HG02884 (cell line): Measurements from ENCODE around the gene CDC42SE2.
"Not testable (repeated sequence)": the region's sequence is repeated elsewhere in the genome, so short reads cannot be mapped to it uniquely, and the experiment has no call there.

Experiments
- ATAC-seq: cut with Tn5 transposase; IDR thresholded peaks from one replicate; pipeline ENCODE4 v1.9.1; 2021; ENCODE audit warnings: mild to moderate bottlenecking, moderate library complexity; ENCODE audit not compliant: unreplicated experiment

CDC42SE2 gene

DNA sequence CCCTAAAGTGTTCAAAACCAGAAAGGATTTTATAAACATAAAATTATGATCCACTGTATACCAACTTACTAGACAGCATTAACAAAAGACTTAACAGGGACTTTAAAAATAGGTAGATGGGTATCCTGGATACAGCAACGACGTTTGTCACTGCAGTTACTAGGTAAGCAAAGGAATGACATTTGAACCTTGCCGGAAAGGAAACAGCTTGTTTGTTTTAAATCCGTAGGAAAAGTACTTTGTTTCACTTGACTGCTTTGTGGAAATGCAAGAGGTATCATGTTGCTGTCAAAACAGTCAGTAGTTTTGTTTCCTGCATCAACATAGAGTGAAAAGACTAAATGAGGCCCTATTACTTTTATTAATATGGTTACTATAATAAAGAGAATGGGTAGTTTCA is 122.9 kb downstream of the CDC42SE2 start:
- no peak for ATAC-seq

- no peak for ATAC-seq
Observed at GRCh38 chr5:131387255-131387654, 123.4 kb downstream of the CDC42SE2 start.

- peak; percentile 53 for ATAC-seq
Observed at GRCh38 chr5:131389096-131389868, 125.4 kb downstream of the CDC42SE2 start.

DNA sequence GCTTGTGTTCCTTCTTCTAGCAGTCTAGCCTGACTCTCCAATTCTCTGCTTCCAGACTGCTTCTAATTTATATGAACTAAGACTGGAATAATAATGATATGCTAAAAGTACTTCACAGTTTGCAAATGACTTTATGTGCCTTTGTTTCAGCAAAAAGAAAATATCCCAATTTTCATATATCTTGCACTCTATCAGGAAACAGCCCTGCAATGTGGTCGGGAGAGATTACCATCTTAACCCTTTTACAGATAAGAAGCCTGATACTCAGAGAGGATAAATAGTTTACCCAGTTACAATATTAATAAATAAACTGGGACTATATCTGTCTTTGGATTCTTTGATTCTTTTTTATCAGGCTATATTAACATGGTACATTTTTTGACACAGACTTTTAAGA is 126.0 kb downstream of the CDC42SE2 start:
- no peak for ATAC-seq

GRCh38 chr5:131392466-131393095 is 128.7 kb downstream of the CDC42SE2 start:
- no peak for ATAC-seq

DNA sequence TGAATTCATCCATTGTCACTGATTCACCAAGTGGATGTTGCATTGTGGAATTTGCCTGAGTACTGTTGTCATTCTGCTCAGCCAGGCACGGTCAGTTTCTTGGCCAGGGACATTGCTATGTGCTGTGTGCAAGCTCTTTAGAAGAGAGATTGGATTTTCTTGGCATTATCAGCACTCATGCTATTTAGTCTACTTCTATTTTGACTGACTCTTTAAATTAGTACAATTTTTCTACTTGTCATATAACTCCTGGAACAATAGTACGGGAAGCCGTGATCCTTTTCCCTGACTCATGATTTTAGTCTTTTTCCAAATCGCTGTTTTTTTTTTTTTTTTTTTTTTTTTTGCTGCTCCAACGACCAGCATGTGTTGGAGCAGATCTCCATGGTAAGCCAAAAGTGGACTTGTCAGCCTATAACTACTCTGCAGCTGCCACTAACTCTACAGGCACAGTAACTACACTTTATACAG is 129.7 kb downstream of the CDC42SE2 start:
- no peak for ATAC-seq

DNA sequence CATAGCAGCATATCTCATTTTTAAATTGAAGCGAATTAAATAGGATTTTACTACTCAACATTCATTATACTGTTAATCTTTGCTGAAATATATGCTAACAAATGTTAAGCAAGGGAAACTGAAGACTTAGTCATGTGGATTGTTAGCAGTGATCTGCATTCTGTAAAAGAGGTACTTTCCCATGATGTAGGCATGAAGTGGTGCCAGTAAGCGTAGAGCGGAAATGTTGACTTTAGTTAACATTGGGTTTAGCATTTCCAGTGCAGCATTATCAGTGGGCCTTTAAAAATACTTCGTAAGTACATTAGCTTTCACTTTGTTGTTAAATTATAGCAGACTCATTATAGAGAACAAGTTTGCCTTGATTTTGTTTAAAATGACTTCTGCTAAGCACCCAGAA is 130.3 kb downstream of the CDC42SE2 start:
- peak; percentile 56 for ATAC-seq

GRCh38 chr5:131396015-131396414 is 132.2 kb downstream of the CDC42SE2 start:
- peak; percentile 85 for ATAC-seq

DNA sequence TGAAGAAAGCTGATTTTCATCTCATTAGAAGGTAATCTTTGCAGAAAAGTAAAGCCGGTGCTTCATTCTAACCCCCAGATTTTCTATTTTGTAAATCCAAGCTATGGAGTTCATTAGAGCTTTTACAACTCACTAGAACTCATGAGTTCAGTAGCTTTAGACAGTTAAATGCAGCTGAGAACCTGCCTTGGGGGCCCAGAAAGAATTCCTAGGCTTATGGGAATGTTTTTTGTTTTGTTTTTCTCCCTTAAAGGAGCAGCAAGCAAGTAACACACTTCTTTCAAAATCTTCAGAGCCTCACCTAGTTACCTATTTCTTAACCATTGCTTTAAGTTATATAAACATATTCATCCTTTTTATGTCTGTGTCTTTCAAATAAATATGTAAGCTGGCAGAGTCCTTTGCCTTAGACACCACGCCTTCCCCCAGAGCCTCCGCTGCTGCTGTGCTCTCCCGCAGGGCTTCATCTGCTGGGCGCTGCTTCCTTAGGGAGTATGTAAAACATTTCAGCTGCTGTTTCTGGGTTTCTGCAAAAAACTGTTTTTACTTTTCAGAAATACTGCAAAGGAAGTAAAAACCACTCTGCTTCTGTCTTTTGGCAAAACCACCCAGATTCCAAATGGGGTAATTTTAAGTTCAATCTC is 132.9 kb downstream of the CDC42SE2 start:
- ATAC-seq = no peak

DNA sequence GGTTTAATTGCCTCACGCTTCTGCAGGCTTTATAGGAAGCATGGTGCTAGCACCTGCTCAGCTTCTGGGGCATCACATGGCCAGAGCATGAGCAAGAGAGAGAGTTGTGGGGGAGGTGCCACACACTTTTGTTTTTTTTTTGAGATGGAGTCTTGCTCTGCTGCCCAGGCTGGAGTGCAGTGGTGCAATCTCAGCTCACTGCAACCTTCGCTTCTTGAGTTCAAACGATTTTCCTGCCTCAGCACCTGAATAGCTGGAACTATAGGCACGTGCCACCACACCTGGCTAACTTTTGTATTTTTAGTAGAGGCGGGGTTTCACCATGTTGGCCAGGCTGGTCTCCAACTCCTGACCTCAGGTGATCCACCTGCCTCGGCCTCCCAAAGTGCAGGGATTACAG is 135.2 kb downstream of the CDC42SE2 start:
- ATAC-seq = not testable (repeated sequence)

DNA sequence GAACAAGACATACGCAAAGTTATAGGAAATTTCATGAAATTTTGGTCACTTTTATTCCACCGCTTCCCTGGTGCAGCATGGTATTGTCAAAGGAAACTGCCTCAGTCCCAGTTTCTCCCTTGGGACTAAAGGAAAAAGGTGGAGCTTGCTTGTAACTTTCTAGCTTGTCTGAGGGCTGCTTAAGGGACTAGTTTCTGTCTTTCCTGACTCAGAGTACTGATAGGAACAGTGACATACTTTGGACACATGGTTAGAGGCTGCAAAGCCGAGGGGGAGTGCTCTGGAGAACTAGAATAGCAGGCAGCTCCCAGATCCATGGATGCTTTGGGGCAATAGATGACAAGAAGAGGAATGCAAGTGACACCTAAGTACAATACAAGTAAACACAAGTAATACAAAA is 136.7 kb downstream of the CDC42SE2 start:
- no peak for ATAC-seq

DNA sequence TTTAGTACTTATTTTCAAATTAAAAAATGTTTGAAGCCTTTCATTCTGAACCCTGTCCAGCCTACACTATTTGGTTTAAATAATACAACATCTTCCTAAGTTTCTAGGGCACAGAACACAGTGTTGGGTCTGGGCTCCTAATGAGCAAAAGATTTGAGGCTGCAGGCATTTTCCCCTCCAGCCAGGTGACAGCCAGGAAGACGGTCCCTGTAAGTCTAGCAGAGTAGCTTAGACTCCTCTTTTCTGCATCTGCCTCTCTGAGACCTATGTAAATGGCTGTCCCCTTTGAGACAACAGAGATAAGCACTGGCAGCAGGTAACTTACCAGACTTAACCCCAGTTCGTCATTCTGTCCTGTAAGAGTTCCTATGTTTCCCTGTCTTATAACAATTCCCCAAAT is 141.8 kb downstream of the CDC42SE2 start:
- no peak for ATAC-seq

GRCh38 chr5:131406076-131406475 is 142.2 kb downstream of the CDC42SE2 start:
- no peak for ATAC-seq

GRCh38 chr5:131406975-131407638 is 143.3 kb downstream of the CDC42SE2 start:
- no peak for ATAC-seq

DNA sequence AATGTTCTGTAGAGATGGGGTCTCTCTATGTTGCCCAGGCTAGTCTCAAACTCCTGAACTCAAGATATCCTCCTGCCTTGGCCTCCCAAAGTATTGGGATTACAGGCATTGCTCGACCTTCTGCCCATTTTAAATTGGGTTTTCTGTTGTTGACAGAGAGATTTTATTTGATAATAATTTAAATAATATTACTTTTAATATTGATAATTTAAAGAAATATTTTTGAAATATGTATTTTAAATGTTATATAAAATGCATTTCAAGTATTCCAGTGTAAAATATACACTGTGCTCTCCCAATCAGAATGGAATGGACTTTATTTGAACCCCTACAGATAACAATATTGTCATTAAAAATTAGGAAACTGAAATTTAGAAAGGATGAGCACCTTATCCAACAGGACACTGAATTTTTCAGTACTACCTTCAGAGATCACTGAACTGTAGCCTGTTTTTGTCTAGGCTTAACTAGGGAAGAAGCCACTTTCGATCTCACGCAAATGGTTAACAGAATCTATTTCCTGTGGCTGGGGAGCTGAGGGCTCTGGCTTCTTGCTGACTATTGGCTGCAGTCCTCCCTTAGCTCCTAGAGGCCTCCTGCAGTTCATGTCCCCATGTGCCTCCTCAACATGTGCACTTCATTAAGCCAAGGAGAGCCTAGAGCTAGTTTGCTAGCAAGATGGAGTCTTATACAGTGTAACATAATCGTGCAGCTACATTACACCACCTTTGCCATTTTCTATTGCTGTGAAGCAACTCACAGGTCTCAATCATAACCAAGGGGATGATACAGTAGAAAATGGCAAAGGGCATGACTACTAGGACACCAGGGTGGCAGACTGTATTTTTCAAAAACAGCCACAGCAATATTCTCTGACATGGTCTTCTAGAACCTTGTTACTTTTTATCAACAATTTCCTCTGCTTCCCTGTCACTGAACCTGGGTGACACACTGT is 150.0 kb downstream of the CDC42SE2 start:
- peak; percentile 65 for ATAC-seq

- ATAC-seq = peak; percentile 63
Observed at GRCh38 chr5:131416729-131417128, 152.9 kb downstream of the CDC42SE2 start.

GRCh38 chr5:131417240-131417869 is 153.5 kb downstream of the CDC42SE2 start:
- ATAC-seq = peak; percentile 39

- no peak for ATAC-seq
Observed at GRCh38 chr5:131418846-131419245, 155.0 kb downstream of the CDC42SE2 start.

GRCh38 chr5:131419877-131420276 is 156.0 kb downstream of the CDC42SE2 start:
- ATAC-seq = peak; percentile 34

GRCh38 chr5:131423056-131423455 is 159.2 kb downstream of the CDC42SE2 start:
- ATAC-seq = no peak
